ENCODE data around the gene STYXL2.

STYXL2 gene

DNA sequence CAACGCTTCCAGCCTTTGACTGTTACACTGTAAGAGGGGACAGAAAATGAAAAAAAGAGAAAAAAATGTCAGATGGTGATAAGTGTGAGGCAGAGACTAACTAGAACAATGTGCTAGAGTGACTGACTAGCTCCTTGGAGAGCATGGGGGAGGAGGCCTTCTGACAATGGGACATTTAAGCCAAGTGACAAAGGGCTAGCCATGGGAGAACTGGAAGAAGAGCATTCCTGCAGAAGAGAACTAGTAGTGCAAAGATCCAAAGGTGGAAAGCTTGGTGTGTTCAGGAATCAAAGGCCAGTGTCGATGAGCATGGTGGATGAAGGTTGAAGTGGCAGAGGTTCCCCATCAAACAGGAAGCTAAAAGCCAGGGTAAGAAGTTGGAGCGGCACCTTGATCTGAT lies 25.8 kb downstream of the STYXL2 start:
- Histone ChIP-seq H3K4me3 (ENCODE audit: low read length) (no peak overlapping the region), H3K9ac (ENCODE audit: low read length) (no peak overlapping the region), H4K20me1 (ENCODE audit: insufficient read depth, low read length) (no peaks in the 10 kb centered on the region), H3K27ac (ENCODE audit: low read length) (no peak overlapping the region), H3K36me3 (replicated peaks; ENCODE audit: insufficient read depth, low read length) (no peaks in the 10 kb centered on the region), H3K9me2 (replicated peaks; ENCODE audit: insufficient read depth, low read length) (no peaks in the 10 kb centered on the region), H3K4me2 (ENCODE audit: low read depth, low read length) (no peak overlapping the region), H3K9me3 (replicated peaks; ENCODE audit: insufficient read depth, low read length) (no peaks in the 10 kb centered on the region), H2AFZ (ENCODE audit: low read length) (no peak overlapping the region), H3K27me3 (replicated peaks; ENCODE audit: insufficient read depth, low read length) (no peaks in the 10 kb centered on the region), H3K79me2 (ENCODE audit: low read length) (no peaks in the 10 kb centered on the region), H3F3A (ENCODE audit: insufficient read depth, low read length) (no peaks in the 10 kb centered on the region), H3K4me1 (ENCODE audit: low read length) (no peaks in the 10 kb centered on the region)
- TF ChIP-seq EZH2phosphoT487 (IDR thresholded peaks at IDR 0.05; ENCODE audit: low read length) (no peak), EZH2 (optimal IDR thresholded peaks at IDR 0.05; ENCODE audit: low read depth, low read length) (no peak)
- TF ChIP-seq, protein P1, sequence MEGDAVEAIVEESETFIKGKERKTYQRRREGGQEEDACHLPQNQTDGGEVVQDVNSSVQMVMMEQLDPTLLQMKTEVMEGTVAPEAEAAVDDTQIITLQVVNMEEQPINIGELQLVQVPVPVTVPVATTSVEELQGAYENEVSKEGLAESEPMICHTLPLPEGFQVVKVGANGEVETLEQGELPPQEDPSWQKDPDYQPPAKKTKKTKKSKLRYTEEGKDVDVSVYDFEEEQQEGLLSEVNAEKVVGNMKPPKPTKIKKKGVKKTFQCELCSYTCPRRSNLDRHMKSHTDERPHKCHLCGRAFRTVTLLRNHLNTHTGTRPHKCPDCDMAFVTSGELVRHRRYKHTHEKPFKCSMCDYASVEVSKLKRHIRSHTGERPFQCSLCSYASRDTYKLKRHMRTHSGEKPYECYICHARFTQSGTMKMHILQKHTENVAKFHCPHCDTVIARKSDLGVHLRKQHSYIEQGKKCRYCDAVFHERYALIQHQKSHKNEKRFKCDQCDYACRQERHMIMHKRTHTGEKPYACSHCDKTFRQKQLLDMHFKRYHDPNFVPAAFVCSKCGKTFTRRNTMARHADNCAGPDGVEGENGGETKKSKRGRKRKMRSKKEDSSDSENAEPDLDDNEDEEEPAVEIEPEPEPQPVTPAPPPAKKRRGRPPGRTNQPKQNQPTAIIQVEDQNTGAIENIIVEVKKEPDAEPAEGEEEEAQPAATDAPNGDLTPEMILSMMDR (IDR thresholded peaks at IDR 0.05; ENCODE audit: low read length), result no peak
- DNase-seq, result no peak

DNA sequence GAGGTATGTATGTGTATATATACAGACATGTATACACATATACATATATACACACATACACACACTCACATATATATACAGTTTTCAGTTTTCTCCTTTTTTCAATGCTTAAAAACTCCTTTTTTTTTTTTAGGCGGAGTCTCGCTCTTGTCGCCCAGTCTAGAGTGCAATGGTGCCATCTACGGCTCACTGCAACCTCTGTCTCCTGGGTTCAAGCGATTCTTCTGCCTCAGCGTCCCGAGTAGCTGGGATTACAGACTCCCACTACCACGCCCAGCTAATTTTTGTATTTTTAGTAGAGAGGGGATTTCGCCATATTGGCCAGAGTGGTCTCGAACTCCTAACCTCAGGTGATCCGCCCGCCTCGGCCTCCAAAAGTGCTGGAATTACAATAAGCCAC lies 27.0 kb downstream of the STYXL2 start:
- Histone ChIP-seq H3K4me2 (ENCODE audit: low read depth, low read length) (no peak overlapping the region), H3K9me2 (replicated peaks; ENCODE audit: insufficient read depth, low read length) (no peaks in the 10 kb centered on the region), H4K20me1 (ENCODE audit: insufficient read depth, low read length) (no peaks in the 10 kb centered on the region), H3K27me3 (replicated peaks; ENCODE audit: insufficient read depth, low read length) (no peaks in the 10 kb centered on the region), H3K4me3 (ENCODE audit: low read length) (no peak overlapping the region), H3K79me2 (ENCODE audit: low read length) (no peaks in the 10 kb centered on the region), H2AFZ (ENCODE audit: low read length) (no peak overlapping the region), H3K36me3 (replicated peaks; ENCODE audit: insufficient read depth, low read length) (no peaks in the 10 kb centered on the region), H3F3A (ENCODE audit: insufficient read depth, low read length) (no peaks in the 10 kb centered on the region), H3K9ac (ENCODE audit: low read length) (no peak overlapping the region), H3K4me1 (ENCODE audit: low read length) (no peaks in the 10 kb centered on the region), H3K9me3 (replicated peaks; ENCODE audit: insufficient read depth, low read length) (no peaks in the 10 kb centered on the region), H3K27ac (ENCODE audit: low read length) (no peak overlapping the region)
- no peak for DNase-seq
- TF ChIP-seq EZH2phosphoT487 (IDR thresholded peaks at IDR 0.05; ENCODE audit: low read length), result no peak
- no peak for TF ChIP-seq EZH2 (optimal IDR thresholded peaks at IDR 0.05; ENCODE audit: low read depth, low read length)
- TF ChIP-seq, protein P1 (IDR thresholded peaks at IDR 0.05; ENCODE audit: low read length), result no peak

DNA sequence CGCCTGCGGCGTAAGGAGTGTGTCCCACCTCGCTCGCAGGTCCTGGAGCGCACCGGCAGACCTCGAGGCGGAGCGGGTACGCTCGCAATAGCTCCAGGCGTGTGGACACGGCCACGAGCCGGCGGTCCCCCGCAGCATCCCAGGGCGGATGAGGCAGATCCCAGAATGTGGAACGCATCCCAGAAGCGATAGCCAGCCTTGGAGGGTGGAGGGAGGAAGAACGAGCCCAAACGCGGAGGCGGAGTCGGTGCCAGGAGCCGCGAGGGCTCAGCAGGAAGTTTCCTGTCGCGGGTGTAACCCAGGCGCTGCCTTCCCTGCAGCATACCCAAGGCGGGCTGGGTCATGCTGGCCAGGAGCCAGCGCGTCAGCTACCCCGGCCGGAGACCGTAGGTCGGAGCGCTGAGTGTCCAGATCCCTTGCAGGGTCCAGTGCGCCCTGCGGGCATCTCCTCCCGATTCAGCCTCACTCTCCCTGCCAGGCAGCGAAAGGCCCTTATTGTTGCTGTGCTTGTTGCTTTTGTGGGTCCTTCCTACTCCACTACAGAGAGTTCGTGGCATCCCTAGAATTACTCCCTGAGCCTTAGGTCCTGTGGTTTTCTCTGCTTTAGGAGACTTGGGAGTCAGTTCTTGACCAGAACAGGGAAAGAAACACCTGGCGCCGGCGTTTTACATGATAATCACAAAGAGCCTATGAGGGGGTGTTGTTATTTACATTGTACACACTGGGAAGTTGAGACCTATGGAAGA lies 27.7 kb downstream of the STYXL2 start:
- no peak overlapping the region for H3K27ac ChIP-seq (ENCODE audit: low read length)
- no peak overlapping the region for H3K4me3 ChIP-seq (ENCODE audit: low read length)
- H3K4me1 ChIP-seq (ENCODE audit: low read length), result no peaks in the 10 kb centered on the region
- no peaks in the 10 kb centered on the region for H3K9me2 ChIP-seq (replicated peaks; ENCODE audit: insufficient read depth, low read length)
- no peaks in the 10 kb centered on the region for H3F3A ChIP-seq (ENCODE audit: insufficient read depth, low read length)
- DNase-seq, result no peak
- no peaks in the 10 kb centered on the region for H3K79me2 ChIP-seq (ENCODE audit: low read length)
- TF ChIP-seq, protein P1 (IDR thresholded peaks at IDR 0.05; ENCODE audit: low read length), result no peak
- no peak for TF ChIP-seq EZH2 (optimal IDR thresholded peaks at IDR 0.05; ENCODE audit: low read depth, low read length)
- no peak for TF ChIP-seq EZH2phosphoT487 (IDR thresholded peaks at IDR 0.05; ENCODE audit: low read length)
- no peak overlapping the region for H3K9ac ChIP-seq (ENCODE audit: low read length)
- H4K20me1 ChIP-seq (ENCODE audit: insufficient read depth, low read length), result no peaks in the 10 kb centered on the region
- no peak overlapping the region for H2AFZ ChIP-seq (ENCODE audit: low read length)
- no peaks in the 10 kb centered on the region for H3K9me3 ChIP-seq (replicated peaks; ENCODE audit: insufficient read depth, low read length)
- H3K36me3 ChIP-seq (replicated peaks; ENCODE audit: insufficient read depth, low read length), result no peaks in the 10 kb centered on the region
- H3K27me3 ChIP-seq (replicated peaks; ENCODE audit: insufficient read depth, low read length), result no peaks in the 10 kb centered on the region
- no peak overlapping the region for H3K4me2 ChIP-seq (ENCODE audit: low read depth, low read length)

Data from MM.1S (cell line).